ENCODE data around the gene MRPS5.
"Not testable (repeated sequence)": the region's sequence is repeated elsewhere in the genome, so short reads cannot be mapped to it uniquely, and the experiment has no call there.

MRPS5 gene

GRCh38 chr2:95121407-95122196 is at the start of gene MRPS5:
Gene MRPS5 (minus strand): TSS chr2:95121808. CDS start chr2:95121791, 17 bp downstream.
- DNase-seq, result peak; percentile 84

- no peak for DNase-seq
Measured at GRCh38 chr2:95166065-95166763, 44.6 kb upstream of the MRPS5 start.

- peak; percentile 97 for DNase-seq
Measured at GRCh38 chr2:95165371-95166064, 43.9 kb upstream of the MRPS5 start, which contains the start of gene ZNF2. Gene ZNF2 (plus strand): TSS chr2:95165809. CDS start chr2:95176227, 10,418 bp downstream.

GRCh38 chr2:95165030-95165370 is 43.4 kb upstream of the MRPS5 start:
- DNase-seq, result no peak

- peak; percentile 83 for DNase-seq
Measured at GRCh38 chr2:95159690-95160449, 38.3 kb upstream of the MRPS5 start, which contains the start of gene ZNF514. Gene ZNF514 (minus strand): TSS chr2:95159848. CDS start chr2:95153253, 6,595 bp downstream.

- no peak for DNase-seq
Measured at GRCh38 chr2:95158891-95159619, 37.4 kb upstream of the MRPS5 start.

- no peak for DNase-seq
Measured at GRCh38 chr2:95158441-95158840, 36.8 kb upstream of the MRPS5 start.

GRCh38 chr2:95149397-95149984 is 27.9 kb upstream of the MRPS5 start:
- DNase-seq, result no peak

- DNase-seq, result no peak
Measured at GRCh38 chr2:95143838-95144237, 22.2 kb upstream of the MRPS5 start.

- no peak for DNase-seq
Measured at GRCh38 chr2:95138702-95139101, 17.1 kb upstream of the MRPS5 start.

- no peak for DNase-seq
Measured at GRCh38 chr2:95122197-95122551, 566 bp upstream of the MRPS5 start.

- DNase-seq, result no peak
Measured at GRCh38 chr2:95121093-95121406, 558 bp downstream of the MRPS5 start.

GRCh38 chr2:95115418-95115817 is 6.2 kb downstream of the MRPS5 start:
- peak; percentile 81 for DNase-seq

GRCh38 chr2:95113464-95113863 is 8.1 kb downstream of the MRPS5 start:
- DNase-seq, result no peak

GRCh38 chr2:95110395-95110794 is 11.2 kb downstream of the MRPS5 start:
- DNase-seq, result no peak

- DNase-seq, result no peak
Measured at GRCh38 chr2:95109260-95109659, 12.3 kb downstream of the MRPS5 start.

- no peak for DNase-seq
Measured at GRCh38 chr2:95106081-95106480, 15.5 kb downstream of the MRPS5 start.

- DNase-seq, result no peak
Measured at GRCh38 chr2:95104606-95105005, 17.0 kb downstream of the MRPS5 start.

- no peak for DNase-seq
Measured at GRCh38 chr2:95099910-95100309, 21.7 kb downstream of the MRPS5 start.

- DNase-seq, result not testable (repeated sequence)
Measured at GRCh38 chr2:95098273-95098672, 23.3 kb downstream of the MRPS5 start.

- no peak for DNase-seq
Measured at GRCh38 chr2:95091885-95092555, 29.6 kb downstream of the MRPS5 start.

All from CD4-positive, alpha-beta T cell treated with Interleukin-10 for 1 hour (primary cell).